NCI-H2029 (cell line): ENCODE data around the gene PDRG1.
"Not testable (repeated sequence)": the region's sequence is repeated elsewhere in the genome, so short reads cannot be mapped to it uniquely, and the experiment has no call there.

ENCODE experiments used
- DNase-seq: peaks from one replicate; lab custom pipeline; 2025; lab: John Stamatoyannopoulos, UW

PDRG1 gene

GRCh38 chr20:31926493-31926892 is 25.4 kb downstream of the PDRG1 start:
- no peak for DNase-seq

GRCh38 chr20:31925631-31926030 is 26.2 kb downstream of the PDRG1 start:
- DNase-seq, result no peak

GRCh38 chr20:31924561-31924960 is 27.3 kb downstream of the PDRG1 start:
- no peak for DNase-seq

- no peak for DNase-seq
These were observed 28.2 kb downstream of the PDRG1 start for GRCh38 chr20:31923388-31924331.

GRCh38 chr20:31922588-31922987 is 29.3 kb downstream of the PDRG1 start:
- no peak for DNase-seq

GRCh38 chr20:31922181-31922580 is 29.7 kb downstream of the PDRG1 start:
- DNase-seq, result no peak

- DNase-seq, result not testable (repeated sequence)
These were observed 30.4 kb downstream of the PDRG1 start for GRCh38 chr20:31921480-31921879.

GRCh38 chr20:31920275-31920855 is 31.5 kb downstream of the PDRG1 start:
- no peak for DNase-seq

GRCh38 chr20:31919410-31920155 is 32.3 kb downstream of the PDRG1 start:
- no peak for DNase-seq

- DNase-seq, result no peak
These were observed 33.3 kb downstream of the PDRG1 start for GRCh38 chr20:31918466-31919105.

- not testable (repeated sequence) for DNase-seq
These were observed 33.9 kb downstream of the PDRG1 start for GRCh38 chr20:31917962-31918412.

- DNase-seq, result no peak
These were observed 35.1 kb downstream of the PDRG1 start for GRCh38 chr20:31916708-31917107.

GRCh38 chr20:31915491-31916280 is 36.2 kb downstream of the PDRG1 start:
- DNase-seq, result no peak

GRCh38 chr20:31914170-31914569 is 37.7 kb downstream of the PDRG1 start:
- DNase-seq, result no peak

- no peak for DNase-seq
These were observed 38.3 kb downstream of the PDRG1 start for GRCh38 chr20:31913431-31914157.

GRCh38 chr20:31910071-31910803 is 41.6 kb downstream of the PDRG1 start:
- no peak for DNase-seq

GRCh38 chr20:31909253-31910070 is 42.4 kb downstream of the PDRG1 start:
- DNase-seq, result no peak

GRCh38 chr20:31908424-31908823 is 43.4 kb downstream of the PDRG1 start:
- no peak for DNase-seq

GRCh38 chr20:31908016-31908415 is 43.8 kb downstream of the PDRG1 start:
- DNase-seq, result no peak
